GM19035 (cell line): ENCODE measurements around the gene THRSP.
"Not testable (repeated sequence)": the region's sequence is repeated elsewhere in the genome, so short reads cannot be mapped to it uniquely, and the experiment has no call there.

ENCODE experiments used
- ATAC-seq: cut with Tn5 transposase; IDR thresholded peaks from one replicate; pipeline ENCODE4 v1.9.1; 2021; ENCODE audit not compliant: unreplicated experiment

The THRSP gene

GRCh38 chr11:78062671-78063070 lies 990 bp upstream of the THRSP start:
- no peak for ATAC-seq

GRCh38 chr11:78065203-78065602 lies 1.5 kb downstream of the THRSP start:
- ATAC-seq: no peak

GRCh38 chr11:78066471-78066870 lies 2.8 kb downstream of the THRSP start:
- no peak for ATAC-seq

- no peak for ATAC-seq
Observed at GRCh38 chr11:78067704-78068103, 4.0 kb downstream of the THRSP start.

GRCh38 chr11:78069465-78069864 lies 5.8 kb downstream of the THRSP start:
- ATAC-seq: no peak

GRCh38 chr11:78070621-78071020 lies 7.0 kb downstream of the THRSP start:
- no peak for ATAC-seq

GRCh38 chr11:78071717-78072116 lies 8.1 kb downstream of the THRSP start:
- no peak for ATAC-seq

- ATAC-seq: no peak
Observed at GRCh38 chr11:78072455-78072854, 8.8 kb downstream of the THRSP start.

- ATAC-seq: no peak
Observed at GRCh38 chr11:78074756-78075155, 11.1 kb downstream of the THRSP start.

GRCh38 chr11:78076733-78077403 lies 13.2 kb downstream of the THRSP start:
- ATAC-seq: no peak

GRCh38 chr11:78077592-78077991 lies 13.9 kb downstream of the THRSP start:
- ATAC-seq: not testable (repeated sequence)

GRCh38 chr11:78078218-78079167 lies 14.8 kb downstream of the THRSP start:
- no peak for ATAC-seq

GRCh38 chr11:78079232-78080083 lies 15.8 kb downstream of the THRSP start, which contains the start of gene NDUFC2:
NDUFC2 (minus strand) TSS chr11:78079862; CDS start chr11:78079744, 118 bp downstream.
- peak; percentile 88 for ATAC-seq

- no peak for ATAC-seq
Observed at GRCh38 chr11:78080084-78080817, 16.6 kb downstream of the THRSP start.

- ATAC-seq: no peak
Observed at GRCh38 chr11:78080818-78081495, 17.3 kb downstream of the THRSP start.

- no peak for ATAC-seq
Observed at GRCh38 chr11:78081583-78081982, 17.9 kb downstream of the THRSP start.

GRCh38 chr11:78082146-78082545 lies 18.5 kb downstream of the THRSP start:
- ATAC-seq: no peak

GRCh38 chr11:78083021-78083420 lies 19.4 kb downstream of the THRSP start:
- no peak for ATAC-seq

GRCh38 chr11:78084506-78084905 lies 20.8 kb downstream of the THRSP start:
- ATAC-seq: not testable (repeated sequence)

GRCh38 chr11:78085972-78086371 lies 22.3 kb downstream of the THRSP start:
- no peak for ATAC-seq
